Activated CD8-positive, alpha-beta memory T cell treated with anti-CD3 and anti-CD28 coated beads, Interleukin-2, amount 50 U/mL, for 4 hours (primary cell): ENCODE measurements around the gene COLEC11.

Experiments
- DNase-seq: peaks from one replicate; pipeline ENCODE4 v3.0.0-alpha.2; 2020

Gene COLEC11

DNA sequence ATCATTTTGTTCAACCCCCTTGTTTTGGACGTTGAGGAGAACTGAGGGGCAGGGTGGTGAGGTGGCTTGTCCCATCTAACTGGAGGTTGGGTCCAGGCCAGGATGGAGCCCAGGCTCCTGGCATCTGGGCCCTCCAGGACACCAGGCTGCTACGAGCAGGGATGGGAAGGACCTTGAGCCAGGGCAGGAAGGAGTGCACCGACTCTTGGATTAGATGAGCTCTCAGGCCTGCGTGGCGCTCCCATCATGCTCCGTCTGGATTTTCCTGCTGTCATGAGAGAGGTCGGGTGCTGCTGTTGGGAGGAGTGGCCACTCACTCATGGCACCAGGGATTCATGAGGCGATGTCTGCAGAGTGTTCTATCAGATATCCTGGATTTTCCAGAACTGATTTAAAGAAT is 44.7 kb downstream of the COLEC11 start:
- DNase-seq, result no peak

DNA sequence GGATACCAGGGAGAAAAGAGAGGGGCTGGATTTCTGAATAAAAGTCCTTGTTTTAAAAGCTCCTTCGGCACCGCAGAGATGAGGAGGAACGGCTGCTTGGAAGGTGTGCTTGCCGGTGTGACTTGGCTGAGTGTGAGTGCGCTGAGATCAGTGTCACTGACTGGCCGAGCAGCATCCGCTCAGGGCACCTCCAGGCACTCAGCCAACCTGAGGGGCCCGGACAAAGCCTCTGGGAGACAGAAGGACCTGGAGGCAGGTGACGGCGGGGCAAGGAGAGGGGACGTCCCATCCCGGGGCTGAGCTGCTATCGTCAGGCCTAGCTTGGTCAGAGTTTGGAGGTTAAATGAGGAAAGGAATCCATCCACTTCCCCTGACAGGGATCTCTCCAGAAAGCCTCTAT is 46.3 kb downstream of the COLEC11 start:
- DNase-seq, result no peak

GRCh38 chr2:3641841-3642421 is 47.0 kb downstream of the COLEC11 start:
- DNase-seq, result no peak

DNA sequence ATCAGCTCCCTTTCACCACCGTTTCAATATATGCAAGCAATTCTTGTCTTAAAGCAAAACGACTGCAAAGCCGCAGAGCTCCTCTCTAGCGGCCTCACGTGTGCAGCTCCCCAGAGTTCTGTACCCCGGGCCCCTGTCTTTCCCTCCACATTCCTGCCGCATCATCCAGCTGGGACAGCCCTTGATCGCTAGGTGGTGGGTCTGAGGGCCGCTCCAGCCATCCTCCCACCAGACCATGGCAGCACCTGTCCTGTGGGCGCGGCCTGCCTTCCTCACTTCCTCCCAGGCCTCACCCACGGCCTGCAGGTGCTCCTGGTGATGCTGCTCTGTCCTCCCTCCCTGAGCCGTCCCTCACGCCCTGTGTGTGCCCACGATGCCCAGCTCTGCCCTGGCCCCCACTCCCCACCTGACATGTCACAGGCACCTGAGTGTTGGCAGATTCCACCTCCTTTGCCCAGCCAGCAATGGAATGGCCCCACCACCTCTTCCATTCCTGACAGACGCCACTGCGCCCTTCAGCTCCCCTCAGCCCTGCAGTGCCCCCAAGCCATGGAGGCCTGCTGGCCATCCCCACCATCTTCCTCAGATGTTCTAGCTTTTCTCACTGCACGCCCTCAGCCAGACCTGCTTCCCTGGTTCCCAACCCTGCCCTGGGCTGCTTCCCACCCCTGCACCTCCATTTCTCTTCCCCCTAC is 47.8 kb downstream of the COLEC11 start:
- DNase-seq, result no peak

DNA sequence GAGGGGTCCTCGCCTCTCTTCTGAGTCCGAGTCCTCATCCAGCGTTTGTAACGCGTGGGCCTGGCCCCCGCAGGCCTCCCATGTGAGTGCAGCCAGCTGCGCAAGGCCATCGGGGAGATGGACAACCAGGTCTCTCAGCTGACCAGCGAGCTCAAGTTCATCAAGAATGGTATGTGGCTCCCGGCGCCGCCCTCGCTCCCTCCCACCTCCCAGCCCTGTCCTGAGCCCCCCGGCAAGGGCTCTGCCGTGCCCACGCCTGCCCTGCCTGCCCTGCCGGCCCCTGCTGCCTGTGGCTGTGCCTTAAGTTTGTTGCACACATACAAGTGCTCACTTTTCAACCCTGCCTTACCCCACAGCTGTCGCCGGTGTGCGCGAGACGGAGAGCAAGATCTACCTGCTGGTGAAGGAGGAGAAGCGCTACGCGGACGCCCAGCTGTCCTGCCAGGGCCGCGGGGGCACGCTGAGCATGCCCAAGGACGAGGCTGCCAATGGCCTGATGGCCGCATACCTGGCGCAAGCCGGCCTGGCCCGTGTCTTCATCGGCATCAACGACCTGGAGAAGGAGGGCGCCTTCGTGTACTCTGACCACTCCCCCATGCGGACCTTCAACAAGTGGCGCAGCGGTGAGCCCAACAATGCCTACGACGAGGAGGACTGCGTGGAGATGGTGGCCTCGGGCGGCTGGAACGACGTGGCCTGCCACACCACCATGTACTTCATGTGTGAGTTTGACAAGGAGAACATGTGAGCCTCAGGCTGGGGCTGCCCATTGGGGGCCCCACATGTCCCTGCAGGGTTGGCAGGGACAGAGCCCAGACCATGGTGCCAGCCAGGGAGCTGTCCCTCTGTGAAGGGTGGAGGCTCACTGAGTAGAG is 48.7 kb downstream of the COLEC11 start:
- DNase-seq, result no peak

DNA sequence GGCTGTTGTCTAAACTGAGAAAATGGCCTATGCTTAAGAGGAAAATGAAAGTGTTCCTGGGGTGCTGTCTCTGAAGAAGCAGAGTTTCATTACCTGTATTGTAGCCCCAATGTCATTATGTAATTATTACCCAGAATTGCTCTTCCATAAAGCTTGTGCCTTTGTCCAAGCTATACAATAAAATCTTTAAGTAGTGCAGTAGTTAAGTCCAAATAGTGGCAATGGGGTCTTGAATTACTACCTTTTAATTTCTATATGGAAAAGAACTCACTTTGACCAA is 49.3 kb downstream of the COLEC11 start:
- DNase-seq, result no peak

DNA sequence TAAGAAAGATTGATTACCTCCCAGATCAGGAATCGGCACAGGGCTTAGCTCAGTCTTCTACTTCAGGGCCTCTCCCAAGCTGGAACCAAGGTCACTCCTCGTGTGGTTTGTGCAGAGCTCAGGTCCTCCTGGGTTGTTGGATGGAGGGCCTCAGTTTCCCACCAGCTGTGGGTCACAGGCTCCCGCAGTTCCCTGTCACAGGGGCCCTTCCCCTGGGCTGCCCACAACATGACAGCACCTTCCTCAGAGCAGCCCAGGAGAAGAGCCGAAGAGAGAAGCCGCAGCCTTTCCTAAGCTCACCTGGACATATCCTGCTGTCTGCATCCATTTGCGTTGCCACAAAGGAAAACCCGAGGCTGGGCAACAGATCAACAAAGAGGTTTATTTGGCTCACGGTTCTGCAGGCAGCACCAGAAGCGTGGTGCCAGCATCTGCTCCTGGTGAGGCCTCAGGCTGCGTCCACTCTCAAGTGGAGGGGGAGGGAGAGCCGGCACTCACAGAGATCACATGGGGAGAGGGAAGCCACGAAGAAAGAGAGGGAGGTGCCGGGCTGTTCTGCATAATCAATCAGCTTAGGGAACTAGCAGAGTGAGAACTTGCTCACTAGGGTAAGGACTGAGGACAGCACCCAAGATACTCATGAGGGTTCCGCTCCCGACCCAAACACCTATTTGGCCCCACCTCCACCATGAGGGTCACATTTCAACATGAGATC is 50.1 kb downstream of the COLEC11 start:
- no peak for DNase-seq

DNA sequence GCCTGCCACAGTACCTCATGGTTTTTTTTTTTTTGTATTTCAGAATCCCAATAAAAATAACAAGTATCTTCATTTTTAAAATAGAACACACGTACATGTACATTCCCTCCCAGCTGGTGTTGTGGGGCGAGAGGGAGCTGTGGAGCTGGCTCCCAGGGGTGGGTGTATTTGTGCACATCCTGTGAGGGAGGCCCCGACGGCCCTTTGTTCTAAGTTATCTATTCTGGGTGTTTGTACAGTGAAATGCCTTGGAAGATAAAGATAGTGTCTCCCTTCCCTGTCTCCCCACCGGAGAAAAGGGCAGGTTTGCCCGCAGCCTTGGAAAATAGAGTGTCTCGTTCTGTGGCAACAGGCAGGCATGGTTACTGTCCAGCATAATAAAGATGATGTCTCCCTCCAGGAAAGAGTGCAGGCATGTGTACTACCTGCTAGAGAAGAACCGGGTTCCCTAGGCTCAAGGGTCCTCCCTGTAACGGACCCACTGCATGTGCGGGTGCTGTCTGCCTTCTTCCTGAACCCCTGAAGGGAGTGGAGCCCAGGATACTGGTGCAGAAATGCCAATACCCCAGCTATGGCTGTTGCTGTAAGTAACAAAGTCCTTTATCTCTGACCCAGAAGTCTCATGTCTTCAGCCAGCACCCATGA is 51.0 kb downstream of the COLEC11 start:
- DNase-seq, result no peak

- no peak for DNase-seq
Measured at GRCh38 chr2:3646446-3646845, 51.5 kb downstream of the COLEC11 start.

- DNase-seq, result no peak
Measured at GRCh38 chr2:3647246-3647645, 52.3 kb downstream of the COLEC11 start.

GRCh38 chr2:3647831-3648651 is 53.1 kb downstream of the COLEC11 start:
- DNase-seq, result no peak

DNA sequence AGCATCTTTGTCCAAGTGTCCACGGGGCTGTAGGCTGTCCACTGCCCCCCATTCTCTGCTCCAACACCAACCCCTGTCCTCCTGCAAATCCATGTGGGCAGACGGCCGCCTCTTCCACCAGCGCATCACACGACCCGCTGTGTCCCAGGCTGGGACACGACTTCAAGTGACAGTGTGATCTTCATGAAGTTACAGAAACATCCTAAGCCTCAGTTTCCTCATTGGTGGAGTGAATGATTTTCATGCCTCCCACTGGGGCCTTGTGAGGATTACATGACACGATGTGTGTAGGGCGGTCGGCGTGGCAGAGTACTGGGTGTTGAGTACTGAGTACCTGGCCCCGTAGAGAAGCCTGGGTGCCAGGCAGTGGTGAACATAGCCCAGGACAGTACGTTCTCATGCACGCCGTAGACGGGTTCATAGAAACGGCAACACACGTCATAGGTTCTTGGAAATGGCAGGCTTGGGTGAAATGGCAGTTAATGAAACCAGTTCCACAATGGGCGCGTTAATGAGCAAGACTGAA is 53.8 kb downstream of the COLEC11 start:
- no peak for DNase-seq

GRCh38 chr2:3649581-3649980 is 54.7 kb downstream of the COLEC11 start:
- no peak for DNase-seq

GRCh38 chr2:3650140-3650920 is 55.4 kb downstream of the COLEC11 start:
- no peak for DNase-seq

- DNase-seq, result peak; percentile 51
Measured at GRCh38 chr2:3651691-3652648, 57.1 kb downstream of the COLEC11 start.

GRCh38 chr2:3652896-3653625 is 58.1 kb downstream of the COLEC11 start:
- DNase-seq, result no peak

GRCh38 chr2:3654011-3654410 is 59.1 kb downstream of the COLEC11 start:
- DNase-seq, result no peak

DNA sequence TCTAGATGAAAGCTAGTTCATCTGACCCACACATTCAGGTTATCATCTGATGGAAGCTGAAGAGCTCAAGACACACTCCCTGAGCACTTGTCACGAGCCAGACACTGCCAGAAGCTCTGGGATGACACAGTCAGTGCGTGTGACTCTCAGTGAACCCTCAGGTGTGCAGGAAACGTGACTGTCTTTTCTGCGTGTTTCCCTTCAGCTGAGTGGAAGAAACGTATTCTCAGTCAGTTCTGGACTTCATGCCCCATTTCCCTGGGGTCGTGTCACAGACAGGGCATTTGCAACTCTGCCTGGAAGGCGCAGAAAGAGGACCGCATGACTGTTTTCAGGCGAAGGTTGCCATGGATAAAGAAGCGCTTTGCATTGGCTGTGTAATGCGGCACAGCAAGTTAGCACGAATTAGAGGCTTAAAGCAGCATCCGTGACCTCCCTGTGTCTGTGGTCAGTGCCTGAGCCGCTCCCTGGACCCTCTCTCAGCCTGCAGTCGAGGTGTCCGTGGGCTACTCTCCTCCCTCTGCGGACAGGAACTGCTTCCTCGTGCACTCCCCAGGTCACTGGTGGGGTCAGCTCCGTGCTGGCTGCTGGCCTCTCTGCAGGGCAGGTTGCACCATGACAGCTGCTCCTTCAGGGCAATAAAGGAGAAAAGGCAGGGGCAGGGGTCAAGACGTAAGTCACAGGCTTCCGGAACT is 59.8 kb downstream of the COLEC11 start:
- DNase-seq, result no peak
